HG02798 (cell line): ENCODE data around the gene DHRSX.
"Not testable (repeated sequence)": the region's sequence is repeated elsewhere in the genome, so short reads cannot be mapped to it uniquely, and the experiment has no call there.

ENCODE experiments used
- ATAC-seq: cut with Tn5 transposase; IDR thresholded peaks from one replicate; pipeline ENCODE4 v1.9.1; 2021; ENCODE audit warnings: mild to moderate bottlenecking; ENCODE audit not compliant: unreplicated experiment, poor library complexity

The DHRSX gene

DNA sequence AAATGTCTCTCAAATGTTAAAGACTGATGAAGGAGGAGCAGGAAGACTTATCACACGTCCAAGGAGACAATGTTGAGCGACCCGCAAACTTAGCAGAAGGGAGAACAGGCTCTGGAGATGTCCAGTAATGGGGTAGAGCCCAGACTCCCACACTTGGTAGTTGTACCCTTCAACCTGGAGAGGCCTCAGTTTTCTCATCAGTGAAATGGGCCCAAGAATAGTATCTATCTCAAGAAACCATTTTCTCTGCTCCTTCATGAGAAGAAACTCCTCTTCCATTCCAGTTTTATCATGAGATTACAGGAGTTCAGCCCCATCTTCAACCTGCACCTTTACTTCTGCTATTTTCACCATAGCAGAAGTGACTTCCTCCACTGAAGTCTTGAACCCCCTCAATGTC, 169.9 kb downstream of the DHRSX start:
- no peak for ATAC-seq

DNA sequence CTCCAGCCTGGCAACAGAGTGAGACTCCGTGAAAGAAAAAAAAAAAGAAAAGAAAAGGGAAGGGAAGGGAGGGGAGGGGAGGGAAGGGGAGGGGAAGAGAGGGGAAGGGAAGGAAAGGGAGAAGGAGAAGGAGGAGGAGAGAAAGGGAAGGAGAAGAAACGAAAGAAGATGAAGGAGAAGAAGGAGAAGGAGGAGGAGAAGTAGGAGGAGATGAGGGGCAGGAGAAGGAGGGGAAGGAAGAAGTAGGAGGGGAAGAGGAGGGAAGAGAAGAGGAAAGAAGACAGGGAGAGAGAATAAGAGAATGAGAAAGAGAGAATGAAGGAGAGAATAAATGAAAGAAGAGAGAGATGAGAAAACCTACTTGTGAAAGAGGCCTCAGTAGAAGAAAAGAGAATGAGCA, 170.3 kb downstream of the DHRSX start:
- ATAC-seq = no peak

DNA sequence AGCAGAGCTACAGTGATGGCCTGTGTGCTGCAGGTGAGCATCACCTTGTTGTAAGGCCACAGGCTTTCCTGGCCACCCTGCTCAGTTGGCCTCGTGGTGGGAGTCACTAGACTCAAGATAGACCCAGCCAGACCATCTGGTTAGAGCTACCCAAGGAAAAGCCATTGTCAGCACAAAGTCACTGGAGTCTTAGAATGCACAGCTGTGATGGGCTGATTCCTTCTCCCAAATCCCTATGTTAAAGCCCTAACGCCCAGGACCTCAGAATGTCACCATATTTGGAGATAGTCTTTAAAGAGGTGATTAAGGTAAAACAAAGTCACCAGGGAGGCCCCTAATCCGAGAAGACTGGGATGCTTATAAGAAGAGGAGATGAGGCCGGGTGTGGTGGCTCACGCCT, 173.4 kb downstream of the DHRSX start:
- no peak for ATAC-seq

DNA sequence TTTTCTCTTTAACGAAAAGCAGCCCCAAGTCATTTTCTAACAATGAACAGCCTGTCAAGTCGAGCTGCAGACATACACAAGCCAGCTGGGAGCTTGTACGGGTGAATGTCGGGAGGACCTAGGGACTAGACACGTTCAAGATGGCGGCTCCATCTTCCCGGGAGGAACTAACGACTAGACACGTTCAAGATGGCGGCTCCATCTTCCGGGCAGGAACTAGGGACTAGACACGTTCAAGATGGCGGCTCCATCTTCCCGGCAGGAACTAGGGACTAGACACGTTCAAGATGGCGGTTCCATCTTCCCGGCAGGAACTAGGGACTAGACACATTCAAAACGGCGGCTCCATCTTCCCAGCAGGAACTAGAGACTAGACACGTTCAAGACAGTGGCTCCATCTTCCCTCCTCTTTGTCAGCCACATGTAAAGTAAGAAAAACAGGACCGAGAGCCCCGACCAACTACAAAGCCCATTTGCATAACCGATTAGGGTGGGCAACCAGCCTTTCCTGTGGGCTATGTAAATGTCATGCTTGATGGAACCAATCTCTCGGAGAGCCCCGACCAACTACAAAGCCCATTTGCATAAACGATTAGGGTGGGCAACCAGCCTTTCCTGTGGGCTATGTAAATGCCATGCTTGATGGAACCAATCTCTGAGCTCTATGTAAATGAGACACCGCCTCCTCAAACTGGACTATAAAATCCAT, 175.5 kb downstream of the DHRSX start:
- ATAC-seq = no peak

DNA sequence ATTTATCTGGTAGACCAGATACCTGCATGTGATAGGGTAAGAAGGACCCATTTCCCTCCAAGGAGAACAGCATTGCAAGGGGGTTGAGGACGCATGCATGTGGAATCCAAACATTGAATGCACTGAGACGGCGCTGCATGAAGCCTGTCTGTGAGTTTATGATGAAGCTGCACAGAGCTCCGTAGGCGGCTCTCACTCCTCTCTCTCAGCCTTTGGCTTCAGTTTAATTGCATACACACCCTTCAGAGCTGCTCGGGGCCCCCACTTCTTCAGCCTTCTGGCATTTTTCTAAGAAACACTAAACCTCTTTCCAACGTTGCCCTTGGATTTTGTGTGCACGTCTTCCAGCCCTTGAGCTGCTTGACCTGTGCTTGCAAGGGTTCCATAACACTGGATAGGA, 176.6 kb downstream of the DHRSX start:
- ATAC-seq = no peak

DNA sequence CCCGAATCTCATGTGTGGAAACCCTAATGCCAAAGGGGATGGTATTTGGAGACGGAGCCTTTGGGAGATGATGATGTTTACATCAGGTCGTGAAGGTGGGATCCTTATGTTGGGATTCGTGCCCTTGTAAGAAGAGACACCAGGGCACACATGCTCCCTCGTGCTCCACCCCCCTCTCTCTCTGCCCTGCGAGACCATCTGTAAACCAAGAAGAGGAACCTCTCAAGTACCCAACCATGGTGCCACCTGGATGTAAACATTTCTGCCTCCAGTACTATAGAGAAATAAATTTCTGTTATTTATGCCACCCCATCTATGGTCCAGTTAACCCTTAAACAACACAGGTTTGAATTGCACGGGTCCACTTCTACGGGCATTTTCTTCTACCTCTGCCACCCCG, 179.4 kb downstream of the DHRSX start:
- no peak for ATAC-seq

DNA sequence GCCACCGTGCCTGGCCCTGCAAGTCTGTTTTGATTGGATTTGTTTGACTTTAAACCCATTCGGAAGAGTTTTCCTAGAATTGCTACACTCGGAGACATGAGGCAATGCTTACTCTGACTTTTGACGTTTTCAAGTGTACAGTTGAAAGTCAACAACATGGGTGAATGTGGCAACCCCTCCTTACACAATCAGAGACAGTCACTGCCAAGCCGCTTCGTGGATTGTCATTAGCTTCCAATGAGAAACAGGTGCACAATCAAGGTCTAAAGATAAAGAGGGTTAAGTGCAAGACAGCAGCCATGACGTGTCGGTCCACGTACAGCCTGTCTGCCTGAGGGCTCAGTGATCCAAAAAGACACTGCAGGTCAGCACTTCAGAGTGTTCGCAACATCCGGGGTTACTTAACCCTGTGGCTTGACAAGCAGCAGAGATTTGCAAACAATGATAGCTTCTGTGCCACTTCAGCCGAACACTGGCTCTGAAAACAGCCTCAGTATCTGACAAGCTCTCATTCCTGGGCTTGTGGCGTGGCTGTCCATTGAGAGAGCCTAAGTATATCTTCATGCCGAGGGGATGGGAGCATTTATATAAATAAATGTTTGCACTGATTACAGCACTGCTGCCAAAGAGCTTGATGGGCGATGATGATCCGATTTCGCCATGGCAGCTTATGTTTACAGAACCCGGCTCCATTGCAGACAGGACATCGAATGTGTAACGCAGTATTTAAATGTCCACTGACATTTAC, 180.0 kb downstream of the DHRSX start:
- ATAC-seq = no peak

DNA sequence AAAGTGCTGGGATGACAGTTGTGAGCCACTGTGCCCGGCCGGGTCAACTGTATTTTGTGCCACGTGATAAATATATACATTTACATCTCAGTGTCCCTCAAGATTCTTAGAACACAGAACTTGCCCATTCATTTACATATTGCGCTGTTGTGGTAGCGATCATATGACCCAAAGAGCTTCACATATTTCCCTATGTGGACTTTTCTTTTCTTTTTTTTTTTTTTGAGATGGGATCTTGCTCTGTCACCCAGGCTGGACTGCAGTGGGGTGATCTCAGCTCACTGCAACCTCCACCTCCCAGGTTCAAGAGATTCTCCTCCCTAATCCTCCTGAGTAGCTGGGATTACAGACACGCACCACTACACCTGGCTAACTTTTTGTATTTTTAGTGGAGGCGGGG, 180.7 kb downstream of the DHRSX start:
- no peak for ATAC-seq

DNA sequence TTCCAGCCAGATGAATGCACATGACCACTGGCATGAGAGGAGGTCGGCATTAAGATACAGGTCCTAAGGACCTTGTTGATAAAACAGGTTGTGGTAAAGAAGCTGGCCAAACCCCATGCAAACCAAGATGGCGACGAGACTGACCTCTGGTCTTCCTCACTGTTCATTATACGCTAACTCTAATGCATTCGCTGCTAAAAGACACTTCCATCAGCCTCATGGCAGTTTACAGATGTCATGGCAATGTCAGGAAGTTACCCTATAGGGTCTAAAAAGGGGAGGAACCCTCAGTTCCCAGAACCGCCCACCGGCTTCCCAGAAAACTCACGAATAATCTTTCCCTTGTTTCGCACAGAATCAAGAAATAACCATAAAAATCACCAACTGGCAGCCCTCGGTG, 182.4 kb downstream of the DHRSX start:
- ATAC-seq = no peak

DNA sequence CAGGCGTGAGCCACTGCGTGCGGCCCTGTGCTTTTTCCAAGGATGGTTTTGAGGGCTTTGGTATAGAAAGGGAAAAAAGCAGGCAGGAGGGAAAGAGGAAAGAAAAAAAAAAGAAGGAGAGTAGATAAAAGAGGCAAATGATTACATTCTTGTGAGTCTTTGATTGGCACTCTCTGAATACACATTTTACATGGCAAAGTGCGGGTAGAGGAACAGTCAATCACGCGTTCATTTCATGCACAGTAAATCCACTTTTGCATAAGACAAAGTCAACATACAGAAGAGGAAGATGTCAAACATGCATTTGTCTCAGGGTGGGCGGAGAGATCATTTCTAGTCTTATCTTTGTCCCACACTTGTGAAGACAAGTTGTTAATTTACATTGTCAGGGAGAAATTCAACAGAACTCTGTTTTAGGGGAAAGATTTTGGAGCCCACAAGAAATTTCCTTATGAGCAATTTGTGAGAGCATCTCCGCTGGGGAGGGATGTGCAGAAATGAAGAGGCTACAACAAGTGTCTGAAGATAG, 183.2 kb downstream of the DHRSX start:
- no peak for ATAC-seq

DNA sequence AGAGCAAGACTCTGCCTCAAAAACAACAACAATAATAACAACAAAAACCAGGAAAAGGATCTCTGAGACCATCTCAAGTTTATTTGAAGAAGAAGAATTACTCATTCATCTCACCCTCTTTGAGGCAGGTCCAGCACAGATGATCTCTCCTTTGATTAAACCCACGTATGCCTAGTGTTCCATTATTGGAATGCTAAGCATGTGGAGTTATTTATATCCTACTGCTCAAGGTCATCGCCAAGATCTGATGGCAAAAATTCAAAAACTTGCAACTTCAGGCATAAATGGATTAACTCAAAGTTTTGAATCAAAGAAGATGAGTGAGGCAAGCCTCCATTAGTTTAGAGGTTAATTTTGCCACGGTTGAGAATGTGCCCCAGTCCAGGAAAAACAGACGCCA, 184.2 kb downstream of the DHRSX start:
- no peak for ATAC-seq

DNA sequence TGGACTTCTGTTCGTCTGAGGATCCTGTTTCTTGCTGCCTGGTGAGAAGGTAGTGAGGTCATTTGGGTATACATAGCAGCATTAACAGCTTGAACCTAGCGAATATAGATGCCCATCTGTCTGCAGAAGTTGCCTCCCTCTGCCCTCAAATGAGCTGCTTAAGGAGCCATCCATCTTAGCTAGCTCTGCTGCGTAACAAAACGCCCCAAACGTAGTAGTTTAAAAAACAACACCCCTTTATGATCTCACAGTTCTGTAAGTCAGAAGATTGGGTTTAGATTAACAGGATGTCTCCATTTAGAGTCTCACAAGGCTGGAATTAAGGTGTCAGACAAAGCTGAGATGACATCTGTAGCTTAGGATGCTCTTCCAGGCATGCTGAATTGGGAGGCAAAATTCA, 185.3 kb downstream of the DHRSX start:
- ATAC-seq = no peak

DNA sequence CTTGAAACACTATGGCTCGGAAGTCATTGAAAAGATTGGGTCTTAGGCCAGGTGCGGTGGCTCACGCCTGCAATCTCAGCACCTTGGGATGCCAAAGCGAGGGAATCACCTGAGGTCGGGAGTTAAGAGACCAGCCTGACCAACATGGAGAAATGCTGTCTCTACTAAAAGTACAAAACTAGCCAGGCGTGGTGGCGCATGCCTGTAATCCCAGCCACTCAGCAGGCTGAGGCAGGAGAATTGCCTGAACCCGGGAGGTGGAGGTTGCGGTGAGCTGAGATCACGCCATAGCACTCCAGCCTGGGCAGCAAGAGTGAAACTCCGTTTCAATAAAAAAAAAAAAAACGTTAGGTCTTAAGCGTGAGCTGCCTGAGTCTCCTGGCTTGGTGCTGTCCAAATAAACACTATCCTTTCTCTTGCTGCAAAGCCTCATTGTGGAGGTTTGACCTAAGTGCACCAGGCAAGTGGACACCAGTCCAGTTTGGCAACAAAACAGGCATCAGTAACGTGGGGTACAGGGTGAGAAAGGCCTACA, 185.9 kb downstream of the DHRSX start:
- ATAC-seq = no peak

DNA sequence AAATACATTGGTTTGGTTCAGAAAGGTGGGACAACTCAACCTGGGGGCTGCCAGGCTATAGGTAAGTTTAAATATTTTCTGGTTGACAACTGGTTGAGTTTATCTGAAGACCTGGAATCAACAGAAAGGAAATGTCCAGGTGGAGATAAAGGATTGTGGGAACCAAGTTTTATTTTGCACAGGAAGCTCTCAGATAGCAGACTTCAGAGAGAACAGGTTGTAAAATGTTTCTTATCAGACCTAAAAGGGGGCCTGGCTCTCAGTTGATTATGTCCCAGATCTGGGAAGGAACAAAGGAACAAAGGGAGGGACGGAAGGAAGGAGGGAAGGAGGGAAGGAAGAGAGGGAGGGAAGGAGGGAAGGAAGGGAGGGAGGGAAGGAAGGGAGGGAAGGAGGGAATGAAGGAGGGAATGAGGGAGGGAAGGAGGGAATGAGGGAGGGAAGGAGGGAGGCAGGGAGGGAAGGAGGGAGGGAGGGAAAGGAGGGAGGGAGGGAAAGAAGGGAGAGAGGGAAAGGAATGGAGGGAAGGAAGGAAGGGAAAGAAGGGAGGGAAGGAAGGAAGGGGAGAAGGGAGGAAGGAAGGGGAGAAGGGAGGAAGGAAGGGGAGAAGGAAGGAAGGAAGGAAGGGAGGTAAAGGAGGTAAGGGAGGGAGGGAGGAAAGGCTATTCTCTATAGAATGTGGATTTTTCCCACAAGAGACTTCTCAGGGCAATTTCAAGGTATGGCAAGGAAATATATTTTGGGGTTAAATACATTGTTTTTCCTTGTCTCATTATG, 186.7 kb downstream of the DHRSX start:
- ATAC-seq = no peak

DNA sequence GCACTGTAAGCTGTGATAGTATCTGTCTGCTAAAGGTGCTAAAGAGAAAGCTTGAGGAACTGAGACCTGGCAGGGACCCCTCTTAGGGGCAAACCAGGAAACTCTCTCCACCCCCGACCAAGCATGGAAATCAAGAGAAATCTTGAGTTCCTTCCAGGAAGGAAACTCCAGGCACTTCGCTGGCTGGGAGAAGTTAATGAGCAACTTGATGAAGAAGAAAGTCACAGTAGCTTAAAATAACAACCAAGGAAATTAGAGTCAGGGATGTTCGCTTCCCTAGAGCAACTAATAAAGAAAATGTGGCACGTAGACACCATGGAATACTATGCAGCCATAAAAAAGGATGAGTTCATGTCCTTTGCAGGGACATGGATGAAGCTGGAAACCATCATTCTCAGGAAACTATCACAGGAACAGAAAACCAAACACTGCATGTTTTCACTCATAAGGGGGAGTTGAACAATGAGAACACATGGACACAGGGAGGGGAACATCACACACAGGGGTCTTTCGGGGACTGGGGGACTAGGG, 188.7 kb downstream of the DHRSX start:
- not testable (repeated sequence) for ATAC-seq

DNA sequence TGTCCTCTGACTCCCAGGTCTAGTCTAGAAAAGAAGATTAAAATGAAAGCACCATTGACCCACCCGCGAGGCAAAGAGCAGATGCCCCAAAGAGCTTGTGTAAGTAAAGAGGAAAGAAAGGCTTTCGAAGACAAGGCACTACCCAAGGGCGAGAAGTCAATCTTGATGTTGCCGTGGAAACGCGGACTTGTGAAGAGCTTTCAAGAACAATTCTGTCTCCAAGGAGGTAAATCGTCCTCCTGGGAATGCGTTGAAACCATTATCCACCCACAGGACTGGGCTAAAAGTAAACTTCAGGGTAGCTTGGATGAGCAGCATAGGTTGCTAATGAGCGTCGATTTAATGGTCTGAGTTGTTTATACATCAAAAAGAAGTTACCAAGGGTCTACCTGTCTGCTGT, 189.3 kb downstream of the DHRSX start:
- no peak for ATAC-seq

DNA sequence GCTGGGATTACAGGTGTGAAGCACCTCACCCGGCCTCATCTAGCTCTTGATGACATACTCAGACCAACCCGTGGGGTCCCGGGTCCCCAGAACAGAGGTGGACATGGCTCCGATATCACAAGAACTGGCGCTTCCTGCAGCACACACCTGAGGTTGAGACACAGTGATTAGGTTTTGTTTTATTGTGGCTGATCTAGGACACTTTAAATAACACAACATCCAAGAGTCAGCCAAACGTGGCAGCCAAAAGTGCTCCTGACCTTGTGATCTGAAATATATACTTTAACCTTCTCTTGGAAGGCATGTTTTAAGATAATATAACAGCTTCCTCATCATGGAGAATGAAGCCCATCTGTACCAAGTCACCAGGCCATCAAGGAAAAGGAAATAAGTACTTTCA, 198.9 kb downstream of the DHRSX start:
- no peak for ATAC-seq

DNA sequence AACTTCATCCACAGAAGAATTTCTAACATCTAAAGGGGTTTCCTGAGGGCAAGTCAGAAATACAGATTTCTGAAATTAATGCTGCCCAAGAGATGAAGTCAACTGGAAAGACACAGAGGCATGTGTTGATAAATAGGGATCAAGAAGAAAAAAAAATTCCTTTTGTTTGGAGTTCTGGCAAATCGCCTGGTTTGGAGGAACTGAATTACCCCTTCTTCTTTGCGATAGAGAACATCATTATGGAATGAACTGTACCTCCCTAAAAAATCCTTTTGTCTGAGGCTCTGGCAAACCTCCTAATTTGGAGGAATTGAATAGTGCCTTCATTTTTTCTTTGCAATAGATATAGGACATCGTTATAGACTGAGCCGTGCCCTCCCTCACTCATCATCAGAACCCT, 200.9 kb downstream of the DHRSX start:
- no peak for ATAC-seq

DNA sequence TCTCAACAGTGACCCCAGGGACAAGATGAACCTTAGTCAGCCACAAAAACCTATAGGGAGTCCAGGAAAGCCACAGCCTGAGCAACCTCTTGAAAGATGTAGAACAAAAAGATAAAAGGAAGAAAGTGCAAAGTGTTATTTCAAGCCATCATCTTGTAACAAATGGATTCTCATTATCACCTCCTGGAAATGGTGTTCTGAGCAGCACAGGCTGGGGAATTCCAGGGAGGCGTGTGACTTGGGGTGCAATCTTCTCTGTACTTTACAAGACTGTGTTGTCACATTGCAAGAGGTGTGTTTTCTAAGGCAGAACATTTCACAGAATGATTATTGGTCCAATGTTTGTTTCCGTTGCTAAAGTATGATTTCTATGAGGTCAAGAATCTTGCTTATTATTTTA, 214.0 kb downstream of the DHRSX start:
- ATAC-seq = no peak

DNA sequence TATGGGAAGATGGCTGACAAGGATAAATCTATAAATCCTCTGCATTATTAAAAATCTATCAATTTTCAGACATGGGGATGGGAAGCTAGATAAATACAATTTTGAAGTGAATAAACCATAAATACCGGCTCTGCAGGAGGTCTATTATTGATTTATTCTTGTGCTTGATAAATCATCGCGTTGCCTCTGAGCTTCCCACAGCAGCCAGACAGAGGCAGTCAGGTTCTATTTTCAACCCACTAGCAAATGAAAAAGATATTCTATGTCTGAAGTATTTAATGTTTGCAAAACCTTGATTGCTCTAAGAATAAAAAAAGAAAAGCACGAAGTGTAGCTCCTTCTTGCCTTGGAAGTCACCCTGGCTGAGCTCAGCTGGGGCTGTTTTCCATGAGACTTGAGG, 216.2 kb downstream of the DHRSX start:
- ATAC-seq = no peak

DNA sequence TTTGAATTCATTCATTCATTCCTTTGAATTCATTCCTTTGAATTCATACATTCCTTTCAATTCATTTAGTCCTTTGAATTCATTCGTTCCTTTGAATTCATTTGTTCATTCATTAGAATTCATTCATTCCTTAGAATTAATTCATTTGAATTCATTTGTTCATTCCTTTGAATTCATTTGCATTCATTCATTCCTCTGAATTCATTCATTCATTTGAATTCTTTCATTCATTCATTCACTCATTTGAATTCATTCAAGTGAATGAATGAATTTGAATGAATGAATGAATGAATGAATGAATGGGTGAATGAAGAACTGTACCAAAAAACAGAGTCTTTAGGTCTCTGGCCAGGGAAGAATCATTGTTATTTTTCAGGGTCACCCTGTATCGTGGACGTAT, 216.6 kb downstream of the DHRSX start:
- no peak for ATAC-seq
